T follicular helper cell (primary cell): ENCODE results near the gene SPNS2.

Experiments
- DNase-seq: peaks from one replicate; pipeline ENCODE4 v3.0.0-alpha.2; 2020; ENCODE audit warnings: low read depth

SPNS2 gene

DNA sequence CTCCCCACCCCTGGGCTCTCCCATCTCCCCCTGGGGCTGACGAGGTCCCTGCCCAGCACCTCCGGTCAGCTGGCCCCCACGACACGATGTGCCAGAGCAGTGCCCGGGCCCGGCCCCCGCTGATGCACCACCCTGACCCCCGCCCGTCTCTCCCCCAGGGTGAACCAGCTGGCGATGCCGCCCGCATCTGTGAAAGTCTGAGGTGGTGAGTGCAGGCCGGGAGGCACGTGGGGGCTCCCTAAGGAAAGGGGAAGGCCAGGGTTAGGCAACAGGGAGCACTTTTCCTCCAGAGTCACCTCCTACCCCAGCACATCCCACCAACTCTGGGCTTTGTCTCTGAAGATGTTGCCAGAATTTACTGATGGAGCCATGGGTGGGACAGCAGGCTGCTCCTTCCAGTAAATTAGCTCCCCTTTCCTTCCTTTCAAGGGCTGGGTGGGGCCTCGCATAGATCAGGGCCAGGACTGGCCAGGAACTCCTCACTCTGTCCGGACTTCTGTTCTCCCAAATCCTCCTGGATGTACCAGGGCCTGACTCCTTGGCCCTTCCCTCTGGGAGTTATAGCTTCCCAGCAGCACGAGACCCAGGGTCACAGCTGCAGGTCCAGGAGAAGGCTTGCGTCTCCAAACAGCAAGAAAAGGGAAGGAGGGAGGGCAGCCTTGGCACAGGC lies 38.2 kb downstream of the SPNS2 start:
- no peak for DNase-seq

- no peak for DNase-seq
Observed at GRCh38 chr17:4537451-4538235, 39.0 kb downstream of the SPNS2 start.

GRCh38 chr17:4538236-4539002 lies 39.7 kb downstream of the SPNS2 start:
- DNase-seq: no peak

DNA sequence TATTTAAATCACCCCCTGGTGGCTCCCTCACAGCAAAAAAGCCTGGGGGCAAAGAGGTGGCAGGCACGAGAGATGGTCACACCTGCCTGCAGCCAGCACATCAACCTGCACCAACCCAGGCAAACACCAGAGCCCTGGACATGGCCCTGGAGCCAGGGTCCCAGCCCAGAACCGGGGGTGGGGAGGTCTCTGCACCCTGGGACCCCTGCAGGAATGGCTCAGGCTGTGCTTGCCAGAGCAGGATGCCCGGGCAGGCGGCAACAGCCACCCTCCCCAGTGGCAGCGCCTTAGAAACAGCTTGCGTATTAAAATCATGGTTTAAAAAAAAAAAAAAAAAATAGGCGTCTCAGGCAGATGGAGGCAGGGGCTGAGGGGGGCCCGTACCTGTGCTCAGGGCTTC lies 40.3 kb downstream of the SPNS2 start:
- DNase-seq: no peak

DNA sequence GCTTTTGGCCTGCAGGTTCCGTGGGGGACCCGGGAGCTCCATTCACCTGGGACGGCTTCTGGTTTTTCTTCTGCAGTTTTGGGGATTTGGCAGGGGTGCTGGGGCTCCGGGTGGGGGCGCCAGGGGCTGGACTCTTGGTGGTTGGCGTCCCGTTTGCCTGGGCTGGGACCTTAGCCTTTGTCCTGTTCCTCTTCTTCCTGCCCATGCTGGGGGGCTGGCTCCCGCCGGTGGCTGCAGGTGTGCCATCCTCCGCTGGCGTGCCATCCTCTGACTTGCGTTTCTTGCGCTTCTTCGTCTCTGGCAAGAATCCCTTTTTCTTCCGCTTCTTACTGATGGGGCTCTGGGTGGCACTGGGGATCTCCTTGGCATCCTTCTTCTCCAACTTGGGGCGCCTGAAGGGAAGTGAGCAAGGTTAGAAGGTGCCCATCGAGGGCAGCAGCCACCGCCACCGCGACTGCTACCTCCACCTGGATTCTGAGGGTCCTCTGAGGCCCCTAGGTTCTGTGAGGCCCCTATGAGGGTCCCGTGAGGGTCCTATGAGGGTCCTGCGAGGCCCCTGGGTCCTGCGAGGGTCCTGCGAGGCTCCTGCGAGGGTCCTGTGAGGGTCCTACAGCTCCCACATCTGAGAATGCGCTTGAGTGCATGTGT lies 41.0 kb downstream of the SPNS2 start:
- DNase-seq: no peak

GRCh38 chr17:4540224-4540651 lies 41.6 kb downstream of the SPNS2 start:
- no peak for DNase-seq

GRCh38 chr17:4540687-4541327 lies 42.1 kb downstream of the SPNS2 start:
- DNase-seq: no peak

GRCh38 chr17:4541328-4542002 lies 42.8 kb downstream of the SPNS2 start:
- DNase-seq: no peak

DNA sequence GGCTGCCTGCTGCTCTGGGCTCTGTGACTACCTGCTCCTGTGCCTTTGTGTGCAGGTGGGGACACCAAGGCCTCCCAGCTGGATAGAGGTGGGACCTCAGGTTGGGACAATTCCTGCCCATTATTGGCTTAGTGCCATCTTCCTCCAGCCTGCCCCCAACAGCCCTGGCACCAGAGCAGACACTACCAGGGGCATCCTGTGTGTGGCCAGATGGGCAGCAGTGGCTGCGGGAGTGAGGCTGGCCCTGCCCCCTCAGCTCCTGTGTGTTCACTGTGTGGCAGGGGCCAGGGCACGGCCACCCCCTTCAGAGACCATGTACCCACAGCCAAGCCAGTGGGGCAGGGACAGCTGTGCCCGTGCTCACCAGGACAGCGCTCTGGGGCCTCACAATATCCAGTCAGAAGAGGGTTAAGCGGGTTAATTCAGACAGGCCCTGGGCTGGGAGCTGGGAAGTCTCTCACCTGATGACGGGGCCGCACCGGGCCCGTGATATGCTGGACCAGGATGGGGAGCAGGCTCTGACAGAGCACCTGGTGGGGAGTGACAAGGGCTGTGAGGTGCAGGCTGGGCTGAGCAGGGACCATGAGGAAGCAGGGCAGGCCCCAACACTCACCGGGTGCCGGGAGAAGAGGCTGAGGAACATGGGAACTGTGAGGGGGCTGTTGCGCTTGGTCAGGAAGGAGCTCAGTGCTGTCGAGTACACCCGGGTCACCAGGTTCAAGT lies 43.5 kb downstream of the SPNS2 start:
- DNase-seq: no peak

DNA sequence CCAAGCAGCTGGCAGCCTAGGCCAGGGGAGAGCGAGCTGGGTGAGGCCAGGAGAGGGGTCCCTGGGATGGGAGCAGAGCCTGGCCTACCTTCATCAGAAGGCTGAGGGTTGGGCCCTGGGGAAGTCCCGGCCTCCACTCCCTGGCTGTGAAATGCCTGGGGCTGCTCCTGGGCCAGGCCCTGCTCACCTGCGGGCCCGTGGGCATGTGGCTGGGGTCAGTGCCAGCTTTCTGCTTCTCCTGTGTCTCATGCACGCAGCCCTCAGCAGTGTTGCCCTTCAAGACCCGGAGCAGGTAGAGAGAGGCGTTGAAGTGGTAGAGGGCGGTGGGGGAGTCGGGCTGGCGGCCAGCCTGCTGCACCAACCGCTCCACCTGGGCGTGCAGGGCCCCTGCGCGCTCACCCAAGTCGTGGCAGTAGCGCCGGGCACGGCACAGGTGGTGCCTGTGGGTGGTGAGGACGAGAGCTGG lies 44.1 kb downstream of the SPNS2 start:
- DNase-seq: no peak

DNA sequence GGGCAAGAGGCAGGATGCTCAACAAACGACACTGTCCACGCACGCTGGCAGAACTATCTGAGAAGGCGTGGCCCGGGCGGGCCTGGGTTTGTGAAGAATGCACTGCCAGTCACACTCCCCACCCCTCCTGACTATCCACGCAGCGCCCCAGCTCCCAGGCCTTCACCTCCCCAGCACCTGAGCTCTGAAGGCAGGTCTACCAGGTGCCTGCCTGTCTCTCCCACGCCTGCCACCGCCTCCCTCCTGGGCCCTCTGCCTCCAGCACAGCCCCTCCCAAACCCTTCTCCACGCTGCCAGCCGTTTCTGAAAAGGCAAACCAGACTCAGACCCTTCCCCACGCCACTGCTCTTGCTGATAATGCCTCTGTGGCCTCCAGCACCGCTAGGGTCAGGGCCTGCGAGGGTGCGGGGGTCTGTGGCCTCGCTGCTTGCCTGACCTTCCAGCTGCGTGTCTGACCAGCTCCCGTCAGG lies 44.9 kb downstream of the SPNS2 start:
- no peak for DNase-seq

DNA sequence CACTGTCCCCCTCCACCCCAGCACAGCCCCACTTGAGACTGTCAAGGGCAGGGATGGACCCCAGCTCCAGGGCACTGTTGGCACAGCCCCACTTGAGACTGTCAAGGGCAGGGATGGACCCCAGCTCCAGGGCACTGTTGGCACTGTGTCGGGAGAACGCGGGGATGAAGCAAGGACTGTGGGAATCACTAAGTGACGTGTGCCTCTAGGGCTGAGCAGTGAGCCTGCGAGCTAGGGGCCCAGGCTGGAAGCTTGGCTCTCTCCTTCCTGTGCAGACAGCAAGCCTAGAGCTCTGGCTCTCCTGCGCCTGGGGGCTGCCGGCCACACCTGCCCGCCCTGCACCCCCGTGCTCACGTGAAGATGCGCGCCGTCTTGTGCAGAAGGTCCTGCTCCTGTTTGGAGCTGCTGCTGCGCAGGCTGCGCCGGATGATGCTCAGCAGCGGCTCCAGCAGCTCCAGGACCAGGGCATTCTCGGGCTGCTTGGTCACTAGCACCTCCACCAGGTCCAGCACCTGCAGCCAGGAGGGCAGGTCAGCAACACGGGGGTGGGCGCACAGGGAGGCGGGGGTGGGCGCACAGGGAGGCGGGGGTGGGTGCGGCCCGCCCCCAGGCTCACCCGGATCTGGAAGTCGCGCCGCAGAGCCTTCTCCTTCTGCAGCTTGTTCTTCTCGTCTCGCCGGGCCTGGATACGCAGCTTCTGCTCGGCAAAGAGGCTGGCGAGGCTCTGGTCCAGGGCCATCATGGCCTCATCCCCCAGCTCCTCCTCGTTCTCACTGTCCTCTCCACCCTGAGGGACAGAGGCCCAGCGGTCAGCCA lies 45.7 kb downstream of the SPNS2 start:
- DNase-seq: no peak

GRCh38 chr17:4544951-4545216 lies 46.2 kb downstream of the SPNS2 start:
- DNase-seq: no peak

DNA sequence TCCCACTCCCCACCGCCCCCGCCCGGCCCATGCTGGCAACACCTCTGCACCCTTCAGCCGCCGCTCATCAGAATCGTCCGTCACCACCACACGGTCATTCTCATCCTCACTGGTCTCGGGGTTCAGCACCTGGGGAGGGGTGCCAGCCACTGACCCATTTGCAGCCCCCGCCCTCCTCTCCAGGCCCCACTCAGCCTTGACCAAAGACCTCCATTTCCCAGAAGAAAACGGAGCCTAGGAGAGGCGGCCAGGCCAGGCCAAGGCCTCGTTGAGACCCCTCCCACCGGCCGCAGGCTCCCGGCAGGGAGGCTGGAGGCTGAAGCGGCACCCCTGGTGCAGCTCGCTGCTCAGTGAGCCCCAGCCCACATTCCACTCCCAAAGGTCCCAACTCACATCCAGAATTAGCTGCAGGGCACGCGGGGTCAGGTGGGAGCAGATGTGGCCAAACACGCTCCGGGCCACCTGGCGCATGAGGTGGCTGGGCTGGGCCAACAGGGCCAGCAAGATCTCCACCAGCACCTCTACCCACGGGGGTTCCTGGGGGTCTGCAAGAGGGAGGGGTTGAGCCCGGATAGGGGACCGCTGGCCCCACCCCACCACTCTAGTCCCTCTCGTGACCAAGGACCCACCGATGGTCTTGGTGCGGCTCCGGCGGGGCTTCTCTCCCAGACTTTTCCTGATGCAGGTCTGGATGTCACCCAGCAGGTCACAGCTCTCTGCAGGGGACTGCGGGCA lies 46.7 kb downstream of the SPNS2 start:
- DNase-seq: no peak

DNA sequence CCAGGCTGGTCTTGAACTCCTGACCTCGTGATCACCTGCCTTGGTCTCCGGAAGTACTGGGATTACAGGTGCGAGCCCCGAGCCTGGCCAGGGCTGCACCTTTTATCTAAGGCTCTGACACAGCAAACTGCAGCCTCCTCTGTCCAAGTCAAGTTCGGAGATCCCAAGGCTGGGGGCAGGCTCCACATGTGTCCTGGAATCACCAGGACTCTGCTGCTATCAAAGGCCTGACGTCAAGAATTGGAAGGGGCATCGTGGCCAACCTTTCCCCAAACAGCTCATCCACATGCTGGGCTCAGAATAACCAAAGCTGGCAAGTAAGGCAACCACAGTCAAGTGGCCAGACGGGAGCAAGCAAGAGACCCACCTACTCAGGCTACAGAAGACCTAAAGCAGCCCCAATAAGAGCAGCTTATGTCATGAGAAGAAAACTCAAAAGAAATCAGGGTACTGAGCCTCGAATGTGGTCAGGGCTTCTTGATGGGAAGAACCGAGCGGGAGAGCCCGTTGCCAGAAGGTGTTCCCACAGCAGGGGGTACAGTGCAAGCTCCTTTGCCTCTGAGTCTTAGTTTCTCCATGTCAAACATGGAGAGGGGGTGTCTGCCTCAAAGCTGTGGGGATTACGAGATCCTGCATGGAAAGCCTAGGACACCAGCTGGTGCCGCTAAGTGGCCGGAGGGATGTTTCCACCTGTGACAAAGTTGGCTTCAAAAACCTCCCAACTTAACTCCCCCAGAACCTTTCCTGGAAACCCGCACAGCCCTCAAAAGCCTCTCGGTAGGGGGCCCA lies 48.6 kb downstream of the SPNS2 start:
- no peak for DNase-seq

- DNase-seq: no peak
Observed at GRCh38 chr17:4548061-4548461, 49.4 kb downstream of the SPNS2 start.

GRCh38 chr17:4548721-4549531 lies 50.2 kb downstream of the SPNS2 start:
- no peak for DNase-seq
